DND-41 (cell line): ENCODE measurements around the gene VTI1A.

Source experiments
- EZH2 ChIP-seq: IDR thresholded peaks from 3 replicates; pipeline ENCODE4 v1.6.1; 2012; ENCODE audit warnings: borderline replicate concordance, low read depth, mild to moderate bottlenecking, moderate library complexity, low read length, inconsistent platforms; ENCODE audit not compliant: severe bottlenecking
- TF ChIP-seq, protein P1 (sequence below): IDR thresholded peaks from 2 replicates; pipeline ENCODE4 v1.5.1; 2012; ENCODE audit warnings: borderline replicate concordance, low read length, moderate library complexity, mild to moderate bottlenecking; ENCODE audit not compliant: poor library complexity, severe bottlenecking; ENCODE audit errors: extremely low read depth

DNA sequence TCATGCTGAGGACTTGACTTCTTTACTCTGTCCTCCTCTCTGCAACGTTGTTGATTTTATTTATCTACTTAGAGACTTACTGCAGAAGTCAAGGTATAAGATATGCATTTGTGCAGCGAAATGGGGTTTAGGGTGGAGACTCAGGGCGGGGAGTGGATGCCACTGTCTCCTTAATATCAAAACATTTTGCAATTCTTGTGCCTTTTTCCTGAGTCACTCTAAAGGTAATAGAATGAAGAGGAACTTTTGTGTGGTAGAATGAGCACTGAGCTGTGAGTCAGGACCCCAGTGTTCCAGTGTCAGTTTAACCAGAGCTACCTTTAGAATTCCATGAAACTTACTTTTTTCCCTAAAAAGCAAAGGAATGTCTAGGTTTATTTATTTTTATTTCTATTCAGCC lies 78.2 kb downstream of the VTI1A start:
- TF ChIP-seq, protein P1, sequence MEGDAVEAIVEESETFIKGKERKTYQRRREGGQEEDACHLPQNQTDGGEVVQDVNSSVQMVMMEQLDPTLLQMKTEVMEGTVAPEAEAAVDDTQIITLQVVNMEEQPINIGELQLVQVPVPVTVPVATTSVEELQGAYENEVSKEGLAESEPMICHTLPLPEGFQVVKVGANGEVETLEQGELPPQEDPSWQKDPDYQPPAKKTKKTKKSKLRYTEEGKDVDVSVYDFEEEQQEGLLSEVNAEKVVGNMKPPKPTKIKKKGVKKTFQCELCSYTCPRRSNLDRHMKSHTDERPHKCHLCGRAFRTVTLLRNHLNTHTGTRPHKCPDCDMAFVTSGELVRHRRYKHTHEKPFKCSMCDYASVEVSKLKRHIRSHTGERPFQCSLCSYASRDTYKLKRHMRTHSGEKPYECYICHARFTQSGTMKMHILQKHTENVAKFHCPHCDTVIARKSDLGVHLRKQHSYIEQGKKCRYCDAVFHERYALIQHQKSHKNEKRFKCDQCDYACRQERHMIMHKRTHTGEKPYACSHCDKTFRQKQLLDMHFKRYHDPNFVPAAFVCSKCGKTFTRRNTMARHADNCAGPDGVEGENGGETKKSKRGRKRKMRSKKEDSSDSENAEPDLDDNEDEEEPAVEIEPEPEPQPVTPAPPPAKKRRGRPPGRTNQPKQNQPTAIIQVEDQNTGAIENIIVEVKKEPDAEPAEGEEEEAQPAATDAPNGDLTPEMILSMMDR, result no peak
- no peak for TF ChIP-seq EZH2
